H1 (cell line): Measurements from ENCODE around the gene SSBP3. TPM values are rescaled to one million over a fixed set of nuclear protein-coding genes. Genes with fewer than 3 reads are reported as not detected.

ENCODE experiments used
- CTCF ChIA-PET: fragments of 300-600 bp; sonication (Branson Sonifier 250); formaldehyde crosslinking; loops from one replicate; lab custom pipeline; 2021; ENCODE audit not compliant: partially characterized antibody; lab: Charles Lee
- POLR2A ChIA-PET: fragments of 300-600 bp; sonication (Branson Sonifier 250); formaldehyde crosslinking; loops from one replicate; lab custom pipeline; 2021; ENCODE audit warnings: inconsistent platforms; ENCODE audit not compliant: partially characterized antibody; lab: Charles Lee
- DNase-seq, 2 experiments: peaks; one replicate each; pipeline versions ENCODE4 v3.0.0 to v3.0.0-alpha.2; 2010 to 2022; ENCODE audit warnings: low spot score in 2 of 2, low read depth in 1 of 2, mixed read lengths in 1 of 2
- FAIRE-seq: peaks from 2 replicates; lab custom pipeline; 2011; peaks lifted over from hg19 to GRCh38; lab: Jason Lieb, UNC
- H2AFZ ChIP-seq: 2 replicates; pipeline ENCODE4 v1.8.1; 2012; ENCODE audit warnings: low read length, inconsistent platforms
- H2AK5ac ChIP-seq: 2 replicates; pipeline ENCODE4 v1.6.1; 2013; ENCODE audit warnings: low read depth, low read length
- H2BK120ac ChIP-seq: replicated peaks from 2 replicates; pipeline ENCODE3; 2013; ENCODE audit warnings: low read depth, low read length, inconsistent platforms
- H2BK12ac ChIP-seq: 2 replicates; pipeline ENCODE4 v1.6.1; 2013; ENCODE audit warnings: low read depth, low read length
- H2BK15ac ChIP-seq: 2 replicates; pipeline ENCODE4 v1.6.1; 2013; ENCODE audit warnings: low read length
- H2BK20ac ChIP-seq: 2 replicates; pipeline ENCODE4 v1.6.1; 2013; ENCODE audit warnings: low read length
- H2BK5ac ChIP-seq: 2 replicates; pipeline ENCODE4 v1.6.1; 2013; ENCODE audit warnings: low read depth, low read length
- H3K14ac ChIP-seq: 2 replicates; pipeline ENCODE4 v1.6.1; 2013; ENCODE audit warnings: inconsistent platforms; ENCODE audit not compliant: insufficient read length
- H3K18ac ChIP-seq: 2 replicates; pipeline ENCODE4 v1.6.1; 2013; ENCODE audit warnings: low read length; ENCODE audit errors: extremely low read depth
- H3K23ac ChIP-seq: 2 replicates; pipeline ENCODE4 v1.6.1; 2013; ENCODE audit warnings: inconsistent platforms; ENCODE audit not compliant: insufficient read length
- H3K23me2 ChIP-seq: 2 replicates; pipeline ENCODE4 v1.6.1; 2013; ENCODE audit warnings: low read depth, low read length
- H3K27ac ChIP-seq: 2 replicates; pipeline ENCODE4 v1.6.1; 2011; ENCODE audit warnings: low read depth, low read length, inconsistent platforms
- H3K27me3 ChIP-seq, 4 experiments: replicated peaks in 1 of 4; 1 replicate in 1 of 4; 2 replicates in 3 of 4; pipeline versions ENCODE4 v1.6.1 to v1.8.1; 2011 to 2013; ENCODE audit warnings: low read length in 3 of 4, mild to moderate bottlenecking in 3 of 4, inconsistent platforms in 2 of 4, mixed read lengths in 2 of 4, moderate library complexity in 1 of 4; ENCODE audit not compliant: control insufficient read depth in 3 of 4, insufficient read depth in 3 of 4; ENCODE audit errors: extremely low read depth in 1 of 4
- H3K36me3 ChIP-seq, 4 experiments: 2 replicates each; pipeline versions ENCODE4 v1.6.1 to v1.8.1; 2011 to 2013; ENCODE audit warnings: mild to moderate bottlenecking in 4 of 4, low read length in 3 of 4, moderate library complexity in 2 of 4, control low read depth in 1 of 4, inconsistent platforms in 1 of 4; ENCODE audit not compliant: insufficient read depth in 4 of 4, control insufficient read depth in 2 of 4
- H3K4ac ChIP-seq: replicated peaks from 2 replicates; pipeline ENCODE3; 2013; ENCODE audit warnings: low read length, low read depth, mixed read lengths, inconsistent platforms; ENCODE audit not compliant: insufficient read length
- H3K4me1 ChIP-seq, 4 experiments: replicated peaks in 1 of 4; 1 replicate in 1 of 4; 2 replicates in 3 of 4; pipeline versions ENCODE4 v1.6.1 to v1.8.1; 2011 to 2013; ENCODE audit warnings: low read length in 3 of 4, inconsistent platforms in 2 of 4, mixed read lengths in 1 of 4; ENCODE audit not compliant: insufficient read depth in 4 of 4, control insufficient read depth in 3 of 4
- H3K4me2 ChIP-seq, 2 experiments: 2 replicates each; pipeline versions ENCODE4 v1.6.1 to v1.8.1; 2011 to 2013; ENCODE audit warnings: low read depth in 2 of 2, low read length in 2 of 2, control low read depth in 1 of 2, inconsistent platforms in 1 of 2, mild to moderate bottlenecking in 1 of 2; ENCODE audit not compliant: insufficient read depth in 1 of 2
- H3K4me3 ChIP-seq, 4 experiments: fragments of 200-600, 300-600 bp in 1 of 4; sonication (generic), shearing (Covaris generic), sonication (Bioruptor Twin) in 1 of 4; 2 replicates each; pipeline versions ENCODE4 v1.5.1 to v1.8.1; 2011 to 2016; ENCODE audit warnings: low read length in 4 of 4, low read depth in 3 of 4, control low read depth in 2 of 4, inconsistent platforms in 2 of 4, mild to moderate bottlenecking in 2 of 4, mixed read lengths in 1 of 4, moderate library complexity in 1 of 4; ENCODE audit not compliant: insufficient read depth in 2 of 4; ENCODE audit errors: extremely low read depth in 1 of 4
- H3K56ac ChIP-seq: replicated peaks from 2 replicates; pipeline ENCODE3; 2013; ENCODE audit warnings: low read depth, mild to moderate bottlenecking, mixed read lengths, low read length, inconsistent platforms; ENCODE audit not compliant: insufficient read length
- H3K79me1 ChIP-seq: 2 replicates; pipeline ENCODE4 v1.6.1; 2013; ENCODE audit warnings: low read depth, low read length, control low read depth
- H3K79me2 ChIP-seq, 2 experiments: 2 replicates each; pipeline versions ENCODE4 v1.6.1 to v1.8.1; 2012 to 2013; ENCODE audit warnings: low read length in 2 of 2, mild to moderate bottlenecking in 2 of 2, inconsistent platforms in 1 of 2; ENCODE audit not compliant: insufficient read depth in 2 of 2, control insufficient read depth in 1 of 2
- H3K9ac ChIP-seq, 4 experiments: replicated peaks in 1 of 4; 1 replicate in 1 of 4; 2 replicates in 3 of 4; pipeline versions ENCODE4 v1.6.1 to v1.8.1; 2011 to 2013; ENCODE audit warnings: low read depth in 3 of 4, low read length in 3 of 4, control low read depth in 2 of 4, mild to moderate bottlenecking in 2 of 4, moderate library complexity in 2 of 4, inconsistent platforms in 1 of 4; ENCODE audit errors: extremely low read depth in 1 of 4
- H3K9me3 ChIP-seq, 2 experiments: 2 replicates each; pipeline versions ENCODE4 v1.6.1 to v1.8.1; 2012 to 2013; ENCODE audit warnings: mild to moderate bottlenecking in 2 of 2, moderate library complexity in 2 of 2, control low read depth in 1 of 2, inconsistent platforms in 1 of 2, low read depth in 1 of 2, low read length in 1 of 2, mixed read lengths in 1 of 2; ENCODE audit not compliant: insufficient read depth in 2 of 2
- H4K20me1 ChIP-seq, 2 experiments: replicated peaks in 1 of 2; 2 replicates each; pipeline versions ENCODE3 to v1.8.1; 2011 to 2013; ENCODE audit warnings: inconsistent platforms in 2 of 2, low read length in 2 of 2, mild to moderate bottlenecking in 1 of 2; ENCODE audit not compliant: insufficient read depth in 2 of 2, control insufficient read depth in 1 of 2
- H4K5ac ChIP-seq: 2 replicates; pipeline ENCODE4 v1.6.1; 2013; ENCODE audit warnings: low read length, low read depth, mixed read lengths, inconsistent platforms; ENCODE audit not compliant: insufficient read length
- H4K8ac ChIP-seq: 2 replicates; pipeline ENCODE4 v1.8.0; 2013; ENCODE audit warnings: mild to moderate bottlenecking, moderate library complexity, low read length, inconsistent platforms; ENCODE audit not compliant: insufficient read depth; ENCODE audit errors: extremely low read depth
- H4K91ac ChIP-seq: replicated peaks from 2 replicates; pipeline ENCODE3; 2013; ENCODE audit warnings: low read length, mixed read lengths, inconsistent platforms; ENCODE audit not compliant: insufficient read length
- BCL11A ChIP-seq, 2 experiments: IDR thresholded peaks; one replicate each; pipeline ENCODE4 v1.6.1; 2011; ENCODE audit warnings: low read depth in 2 of 2, low read length in 2 of 2, mild to moderate bottlenecking in 2 of 2
- JUN ChIP-seq: IDR thresholded peaks from 2 replicates; pipeline ENCODE4 v1.6.1; 2011; ENCODE audit warnings: low read depth, mild to moderate bottlenecking, improper control_type of control experiment, low read length
- RAD21 ChIP-seq, 2 experiments: IDR thresholded peaks in 1 of 2; conservative IDR thresholded peaks in 1 of 2; 2 replicates each; pipeline ENCODE4 v1.6.1; 2011; ENCODE audit warnings: low read depth in 2 of 2, low read length in 2 of 2, improper control_type of control experiment in 1 of 2, inconsistent platforms in 1 of 2, mild to moderate bottlenecking in 1 of 2, moderate library complexity in 1 of 2
- SIX5 ChIP-seq: IDR thresholded peaks from 2 replicates; pipeline ENCODE4 v1.6.1; 2011; ENCODE audit warnings: mild to moderate bottlenecking, low read depth, low read length
- SP2 ChIP-seq: IDR thresholded peaks from 2 replicates; pipeline ENCODE4 v1.6.1; 2012; ENCODE audit warnings: mild to moderate bottlenecking, low read length, inconsistent platforms
- SUZ12 ChIP-seq: fragments of 200-600 bp; sonication (generic); IDR thresholded peaks from 2 replicates; pipeline ENCODE4 v1.6.1; 2012; ENCODE audit warnings: mild to moderate bottlenecking, inconsistent platforms, low read length, moderate library complexity, mixed read lengths
- TEAD4 ChIP-seq: IDR thresholded peaks from 2 replicates; pipeline ENCODE4 v1.6.1; 2012; ENCODE audit warnings: low read depth, low read length, inconsistent platforms, mixed read lengths
- WGBS, 2 experiments: shearing (Covaris generic) in 1 of 2; methylation state at CpG; one replicate each; pipeline versions ENCODE4 v1.1.6 to v1.1.7; 2013 to 2015; ENCODE audit warnings: low lambda C conversion rate in 2 of 2, mixed read lengths in 2 of 2, inconsistent platforms in 1 of 2, low coverage in 1 of 2, missing lambda C conversion rate in 1 of 2; ENCODE audit not compliant: insufficient replicate concordance in 2 of 2, insufficient coverage in 1 of 2, insufficient read length in 1 of 2; ENCODE audit errors: extremely low coverage in 1 of 2, missing lambda C conversion rate in 1 of 2; 5-methylcytosine and 5-hydroxymethylcytosine counted together
- polyA plus RNA-seq, 7 experiments: library from polyadenylated mRNA; depleted of rRNA in 3 of 7; stranded (reverse) in 5 of 7; unstranded in 2 of 7; fragments of >200 nt in 5 of 7; fragments of 200-250 nt in 2 of 7; gene quantifications; 1 replicate in 5 of 7; 2 replicates in 1 of 7; 4 replicates in 1 of 7; pipeline versions ENCODE4 v1.2.1 to v1.2.3, GENCODE V29; 2011 to 2013; ENCODE audit warnings: missing spikeins in 2 of 7, mixed read lengths in 2 of 7
- total RNA-seq: library from RNA; stranded (reverse); fragmentation: NEBNext Ultra II Directional; extraction: Animal tissue kit (Norgen Biotek cat#: 25700); gene quantifications from 2 replicates; pipeline ENCODE4 v1.2.1, GENCODE V29; 2021

SSBP3 gene
- total and polyA plus RNA-seq, 2 of the 8 experiments (the other 6 are each of a cell fraction or from before 2014, with no cell fraction given), result 99.7 to 133 TPM

DNA sequence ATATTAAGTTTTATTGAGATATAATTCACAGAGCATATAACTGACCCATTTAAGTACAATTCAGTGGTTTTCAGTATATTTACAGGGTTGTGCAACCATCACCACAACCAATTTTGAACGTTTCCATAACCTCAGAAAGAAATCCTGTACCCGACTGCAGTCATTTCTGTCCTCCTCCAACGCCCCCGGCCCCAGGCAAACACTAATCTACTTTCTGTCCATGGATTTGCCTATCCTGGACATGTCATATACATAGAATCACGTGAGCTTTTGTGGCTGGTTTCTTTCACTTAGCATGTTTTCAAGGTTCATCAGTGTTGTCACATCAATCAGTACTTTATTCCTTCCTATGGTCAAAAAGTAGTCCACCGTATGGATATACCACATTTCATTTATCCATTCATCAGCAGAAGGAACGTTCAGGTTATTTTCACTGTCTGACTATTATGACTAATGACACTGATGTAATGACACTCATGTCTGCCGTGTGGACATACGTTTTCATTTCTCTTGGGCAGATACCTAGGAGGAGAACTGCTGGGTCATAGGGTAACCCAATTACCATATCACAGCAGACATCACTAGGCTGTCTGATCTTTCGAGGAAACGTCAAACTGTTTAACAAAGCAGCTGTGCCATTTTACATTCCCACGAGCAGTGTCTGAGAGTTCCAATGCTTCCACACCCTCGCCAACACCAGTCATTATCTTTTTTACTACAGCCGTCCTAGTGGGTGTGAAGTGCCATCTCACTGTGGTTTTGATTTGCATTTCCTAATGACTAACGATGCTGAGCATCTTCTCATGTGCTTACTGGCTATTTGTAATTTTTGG is 175.5 kb downstream of the SSBP3 start:
- Histone ChIP-seq H3K36me3 (peaks cover 0 to 16% (median 4%) of the 10 kb centered on the region in 4 experiments; a peak in 4 of 8 replicates), H3K4ac (no peak overlapping the region), H2AK5ac (no peak overlapping the region), H3K27ac (no peak overlapping the region), H2BK5ac (no peak overlapping the region), H3K23me2 (no peaks in the 10 kb centered on the region), H3K79me2 (no peaks in the 10 kb centered on the region), H4K20me1 (peaks cover 0 to 7% of the 10 kb centered on the region in 2 experiments), H3K9me3 (no peaks in the 10 kb centered on the region; a peak in 1 of 4 replicates), H3K9ac (no peak overlapping the region), H4K91ac (no peak overlapping the region), H3K79me1 (no peaks in the 10 kb centered on the region), H3K18ac (no peak overlapping the region), H3K4me1 (peaks cover 0 to 6% (median 3%) of the 10 kb centered on the region in 4 experiments; a peak in 3 of 7 replicates), H4K5ac (no peak overlapping the region), H2BK15ac (no peak overlapping the region), H3K4me3 (no peak overlapping the region), H3K56ac (no peak overlapping the region), H2BK12ac (no peak overlapping the region), H3K23ac (no peak overlapping the region), H2BK120ac (no peak overlapping the region), H3K14ac (no peak overlapping the region), H2AFZ (no peak overlapping the region), H4K8ac (no peak overlapping the region), H3K27me3 (no peaks in the 10 kb centered on the region), H2BK20ac (no peak overlapping the region), H3K4me2 (no peak overlapping the region)
- ChIA-PET POLR2A (interaction anchor here (0.6 kb wide), 1 partner anchor 43 kb away, joined by 3 read pairs; no protein-coding TSS in a partner anchor), CTCF (interaction anchor here (1.0 to 2.2 kb wide), 4 partner anchors 35 to 259 kb away, joined by 3 to 6 read pairs (median 4); no protein-coding TSS in a partner anchor)
- FAIRE-seq (no peak), DNase-seq (no peak)
- WGBS, 2 experiments, result 93% methylated on average over 15 of the region's 15 CpGs; no CpG with 5 or more reads in 1 of the 2 experiments
- no peak for TF ChIP-seq SUZ12
- no peak for TF ChIP-seq SIX5
- no peak for TF ChIP-seq JUN
- no peak for TF ChIP-seq TEAD4
- TF ChIP-seq BCL11A (IDR thresholded peaks at IDR 0.05; ENCODE audit: low read depth in 2 of 2, low read length in 2 of 2), result no peak
- no peak for TF ChIP-seq RAD21 (IDR thresholded peaks at IDR 0.05 in 1 of 2, conservative IDR thresholded peaks at IDR 0.05 in 1 of 2; ENCODE audit: low read depth in 2 of 2, low read length in 2 of 2)
- TF ChIP-seq SP2, result no peak
